Upper lobe of right lung (tissue), 1 donor: ENCODE results near the gene CEBPE. TPM values are rescaled to one million over a fixed set of nuclear protein-coding genes. Genes with fewer than 3 reads are reported as not detected.
A peak's percentile ranks its signal among the peaks of the same experiment; 100 is the strongest.

ENCODE experiments used
- ATAC-seq: fragments of 200-7000 bp; cut with Tn5 transposase; one replicate; pipeline ENCODE4 v1.9.1; 2020; ENCODE audit warnings: mild to moderate bottlenecking, moderate library complexity
- DNase-seq: peaks from one replicate; pipeline ENCODE4 v3.0.0-alpha.2; 2020
- H3K27ac ChIP-seq: fragments of 200-600 bp; one replicate; pipeline ENCODE4 v1.8.0; 2022
- H3K27me3 ChIP-seq: fragments of 200-600 bp; one replicate; pipeline ENCODE4 v1.8.0; 2022; ENCODE audit warnings: mild to moderate bottlenecking
- H3K36me3 ChIP-seq: fragments of 200-600 bp; one replicate; pipeline ENCODE4 v1.8.0; 2022
- H3K4me1 ChIP-seq: fragments of 200-600 bp; one replicate; pipeline ENCODE4 v1.8.0; 2022
- H3K4me3 ChIP-seq: fragments of 200-600 bp; one replicate; pipeline ENCODE4 v1.8.0; 2022; ENCODE audit warnings: mild to moderate bottlenecking
- H3K9me3 ChIP-seq: fragments of 200-600 bp; one replicate; pipeline ENCODE4 v1.8.0; 2022
- CTCF ChIP-seq: fragments of 200-600 bp; IDR thresholded peaks from one replicate; pipeline ENCODE4 v1.8.0; 2022; ENCODE audit warnings: antibody characterized with exemption
- intact Hi-C: fragments of 100-400 bp; cut with DNase I; formaldehyde crosslinking; loops from one replicate; pipeline ENCODE4 v1.11.0; 2022
- total RNA-seq: library from RNA; stranded (reverse); fragmentation: NEBNext Ultra II Directional; extraction: Animal tissue kit (Norgen Biotek cat#: 25700); gene quantifications from one replicate; pipeline ENCODE4 v1.2.1, GENCODE V29; 2021
- donor health status: DM: no; HTN: yes; CAD: no; lungs with severe emphysema.

CEBPE gene
- total RNA-seq, 1 donor from 2014 or later = not detected

- H3K9me3 ChIP-seq = no peaks in the 10 kb centered on the region
- peaks cover 72% of the 10 kb centered on the region for H3K36me3 ChIP-seq
- H3K27me3 ChIP-seq = no peaks in the 10 kb centered on the region
- ATAC-seq (no peak), DNase-seq (no peak)
- no peak for TF ChIP-seq CTCF
- intact Hi-C loops = no loop called here
- peaks cover 35% of the 10 kb centered on the region for H3K4me1 ChIP-seq
- peak overlapping the region; percentile 74 for H3K27ac ChIP-seq
- peak overlapping the region; percentile 71 for H3K4me3 ChIP-seq
Measured at GRCh38 chr14:23071921-23072539, 47.0 kb downstream of the CEBPE start.

- Histone ChIP-seq H3K9me3 (no peaks in the 10 kb centered on the region), H3K4me1 (peaks cover 33% of the 10 kb centered on the region), H3K27ac (peak overlapping the region; percentile 74), H3K4me3 (peak overlapping the region; percentile 71), H3K36me3 (peaks cover 72% of the 10 kb centered on the region), H3K27me3 (no peaks in the 10 kb centered on the region)
- intact Hi-C loops = no loop called here
- DNase-seq (peak; percentile 90), ATAC-seq (peak; percentile 95)
- TF ChIP-seq CTCF = no peak
Measured at GRCh38 chr14:23071244-23071920, 47.7 kb downstream of the CEBPE start.

- Histone ChIP-seq H3K27me3 (no peaks in the 10 kb centered on the region), H3K36me3 (peaks cover 72% of the 10 kb centered on the region), H3K27ac (peak overlapping the region; percentile 74), H3K4me1 (peaks cover 33% of the 10 kb centered on the region), H3K9me3 (no peaks in the 10 kb centered on the region), H3K4me3 (peak overlapping the region; percentile 71)
- DNase-seq (no peak), ATAC-seq (no peak)
- intact Hi-C loops = no loop called here
- no peak for TF ChIP-seq CTCF
Measured at GRCh38 chr14:23070262-23071129, 48.6 kb downstream of the CEBPE start.

GRCh38 chr14:23069413-23069806, 49.6 kb downstream of the CEBPE start:
- no peak for ATAC-seq
- H3K36me3 ChIP-seq = peaks cover 72% of the 10 kb centered on the region
- intact Hi-C loops = no loop called here
- no peaks in the 10 kb centered on the region for H3K9me3 ChIP-seq
- H3K27me3 ChIP-seq = no peaks in the 10 kb centered on the region
- peaks cover 33% of the 10 kb centered on the region for H3K4me1 ChIP-seq
- H3K27ac ChIP-seq = no peak overlapping the region
- H3K4me3 ChIP-seq = no peak overlapping the region
- no peak for TF ChIP-seq CTCF
- DNase-seq = no peak

GRCh38 chr14:23068789-23069412, 50.2 kb downstream of the CEBPE start:
- Histone ChIP-seq H3K27me3 (no peaks in the 10 kb centered on the region), H3K36me3 (peaks cover 72% of the 10 kb centered on the region), H3K27ac (no peak overlapping the region), H3K4me1 (peaks cover 33% of the 10 kb centered on the region), H3K4me3 (no peak overlapping the region), H3K9me3 (no peaks in the 10 kb centered on the region)
- intact Hi-C loops = no loop called here
- ATAC-seq (peak; percentile 90), DNase-seq (no peak)
- TF ChIP-seq CTCF = peak; percentile 98
